ENCODE measurements around the gene SLC35E4.

The SLC35E4 gene

GRCh38 chr22:30694640-30695350, 59.2 kb downstream of the SLC35E4 start, which contains the start of gene OSBP2:
TSS of gene OSBP2 (plus strand) at chr22:30694874. CDS start at chr22:30694910, 36 bp downstream.
- peak; percentile 57 for DNase-seq

DNA sequence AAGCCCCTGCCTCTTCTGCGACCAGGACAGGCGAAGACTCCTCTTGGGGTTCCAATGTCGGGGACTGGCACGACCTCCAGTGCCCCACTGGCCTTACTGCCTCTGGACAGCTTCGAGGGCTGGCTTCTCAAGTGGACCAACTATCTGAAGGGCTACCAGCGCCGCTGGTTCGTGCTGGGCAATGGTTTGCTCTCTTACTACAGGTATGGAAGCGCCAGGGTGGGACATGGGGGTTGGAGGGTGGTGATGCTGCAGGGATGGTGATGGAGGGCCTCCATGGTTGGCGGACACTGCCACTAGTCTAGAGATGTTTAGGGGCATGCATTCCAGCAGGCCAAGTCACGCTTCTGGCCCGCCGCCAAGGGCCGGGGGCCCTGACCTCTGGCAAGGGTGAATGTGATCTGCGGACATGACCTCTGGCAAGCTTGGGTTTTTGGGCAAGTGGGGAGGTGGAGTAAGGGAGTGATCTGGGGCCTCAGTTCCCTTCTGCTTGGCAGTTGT, 59.8 kb downstream of the SLC35E4 start:
- DNase-seq = no peak

GRCh38 chr22:30695871-30696655, 60.5 kb downstream of the SLC35E4 start:
- no peak for DNase-seq

Data from islet precursor cell (in vitro differentiated cells).